RCC 7860 (cell line): Measurements from ENCODE around the gene ARHGEF7.

ENCODE experiments used
- DNase-seq: peaks from one replicate; pipeline ENCODE4 v3.0.0-alpha.2; 2015; ENCODE audit warnings: low spot score
- FAIRE-seq: peaks from 2 replicates; lab custom pipeline; 2012; peaks lifted over from hg19 to GRCh38; lab: Jason Lieb, UNC

Gene ARHGEF7

DNA sequence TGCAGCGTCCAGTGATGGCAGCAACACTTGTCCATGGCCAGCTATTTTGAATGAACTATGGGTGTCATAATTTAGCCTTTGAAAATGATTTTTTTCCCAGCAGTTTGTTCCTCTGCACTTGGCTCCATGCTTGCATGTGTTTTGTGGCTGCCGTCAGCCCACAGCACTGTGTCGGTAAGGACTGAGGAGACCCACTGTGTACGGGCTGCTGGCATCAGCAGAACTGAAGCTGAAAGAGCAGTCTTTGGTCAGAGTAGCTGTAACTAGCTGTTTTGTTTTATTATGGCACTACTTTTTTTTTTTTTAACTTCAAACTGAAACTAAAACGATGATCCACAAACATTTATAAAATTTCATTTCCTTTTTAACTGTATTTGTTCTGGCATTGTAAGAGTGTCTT lies 155.0 kb downstream of the ARHGEF7 start:
- no peak for FAIRE-seq
- no peak for DNase-seq

GRCh38 chr13:111270765-111271698 lies 155.9 kb downstream of the ARHGEF7 start:
- DNase-seq (no peak), FAIRE-seq (no peak)

DNA sequence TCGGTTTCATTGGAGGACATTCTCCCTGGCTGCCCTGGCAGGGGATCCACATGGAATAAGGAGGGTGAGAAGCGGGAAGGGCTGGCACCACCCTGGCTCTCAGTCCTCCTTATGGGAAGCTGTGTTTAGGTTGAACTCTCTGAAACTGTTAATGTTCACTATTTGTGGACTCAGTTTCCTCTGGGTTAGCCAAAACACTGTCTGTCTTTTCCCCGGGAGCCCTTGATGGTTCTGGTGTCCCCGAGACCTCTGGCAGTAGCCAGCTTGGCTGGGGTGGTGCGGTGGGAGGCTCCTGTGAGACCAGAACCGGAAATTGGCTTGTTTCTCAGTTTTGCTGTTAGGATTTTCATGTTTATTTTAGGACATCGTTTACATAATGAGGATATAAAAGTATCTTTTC lies 157.0 kb downstream of the ARHGEF7 start:
- DNase-seq (no peak), FAIRE-seq (no peak)

GRCh38 chr13:111275382-111275781 lies 160.3 kb downstream of the ARHGEF7 start:
- DNase-seq, result no peak
- FAIRE-seq, result no peak

DNA sequence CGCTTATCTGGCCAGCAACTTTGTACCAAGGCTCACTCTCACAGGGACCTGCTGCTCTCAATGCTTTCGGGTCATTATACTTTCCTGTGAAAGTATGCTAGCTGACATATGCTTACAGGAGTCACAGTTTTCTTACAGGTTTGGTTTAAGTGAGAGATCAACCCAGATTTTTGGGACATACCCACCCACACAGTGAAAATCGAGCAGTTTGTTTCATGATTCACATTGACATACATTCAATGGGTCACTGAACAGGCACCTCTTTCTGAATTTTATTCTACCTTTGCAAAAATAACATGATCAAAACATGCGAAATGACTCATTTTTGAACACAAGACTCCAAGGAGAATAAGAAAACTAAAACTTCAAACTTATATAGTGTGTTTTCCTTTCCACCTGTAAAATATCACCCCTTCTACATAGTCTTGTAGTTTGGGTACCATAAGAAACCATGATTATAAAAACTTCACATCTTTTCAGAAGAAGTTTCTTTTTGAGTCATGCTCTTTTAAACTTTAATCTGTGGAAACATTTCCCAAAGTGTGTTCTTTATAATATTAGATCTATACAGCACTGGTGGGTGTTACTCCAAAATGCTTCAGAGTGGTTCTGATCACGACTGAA lies 161.0 kb downstream of the ARHGEF7 start:
- FAIRE-seq, result no peak
- no peak for DNase-seq

- no peak for FAIRE-seq
- DNase-seq, result no peak
These were observed 163.1 kb downstream of the ARHGEF7 start for GRCh38 chr13:111278258-111278657.

DNA sequence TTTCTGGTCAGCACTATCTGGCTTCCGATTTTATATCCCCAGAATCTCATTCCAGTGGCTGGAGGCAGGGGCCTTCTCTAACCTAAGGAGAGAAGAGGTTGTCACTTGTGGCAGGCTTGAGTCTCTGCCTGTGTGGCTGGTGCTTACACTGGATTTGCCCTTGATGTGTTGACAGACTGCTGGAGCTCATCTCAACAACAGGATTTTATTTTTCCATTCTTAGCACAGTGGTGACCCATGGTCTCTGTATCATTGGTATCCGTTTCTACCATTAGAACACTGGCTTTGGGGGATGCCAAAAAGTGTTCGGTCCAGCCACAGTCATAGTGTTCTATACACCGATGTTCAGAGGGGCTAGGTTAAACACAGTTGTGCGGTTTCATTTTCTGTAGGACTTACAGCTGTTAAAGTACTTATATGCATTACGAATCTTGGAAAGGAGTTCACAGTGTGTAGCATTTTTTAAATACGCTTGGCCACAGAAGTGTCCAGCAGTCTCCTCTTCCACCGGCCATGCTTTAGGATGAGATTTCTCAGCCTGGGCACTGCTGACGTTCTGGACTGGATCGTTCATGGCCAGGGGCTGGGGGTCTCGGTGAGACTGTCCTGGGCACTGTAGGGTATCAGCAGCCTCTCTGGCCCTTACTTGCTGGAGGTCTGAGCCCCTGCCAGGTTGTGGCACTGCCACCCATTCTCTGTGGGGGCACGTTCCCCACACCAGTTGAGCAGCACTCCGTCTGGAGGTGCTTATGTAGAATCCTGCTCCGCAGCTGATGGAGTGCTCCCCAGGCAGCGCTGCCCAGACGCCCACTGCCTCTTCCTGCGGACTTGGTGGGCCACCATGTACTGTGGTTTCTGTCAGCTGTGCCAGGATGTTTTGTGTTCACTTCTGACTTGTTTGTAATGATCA lies 163.9 kb downstream of the ARHGEF7 start:
- FAIRE-seq, result no peak
- no peak for DNase-seq

- DNase-seq (no peak), FAIRE-seq (no peak)
These were observed 165.1 kb downstream of the ARHGEF7 start for GRCh38 chr13:111280226-111280625.

DNA sequence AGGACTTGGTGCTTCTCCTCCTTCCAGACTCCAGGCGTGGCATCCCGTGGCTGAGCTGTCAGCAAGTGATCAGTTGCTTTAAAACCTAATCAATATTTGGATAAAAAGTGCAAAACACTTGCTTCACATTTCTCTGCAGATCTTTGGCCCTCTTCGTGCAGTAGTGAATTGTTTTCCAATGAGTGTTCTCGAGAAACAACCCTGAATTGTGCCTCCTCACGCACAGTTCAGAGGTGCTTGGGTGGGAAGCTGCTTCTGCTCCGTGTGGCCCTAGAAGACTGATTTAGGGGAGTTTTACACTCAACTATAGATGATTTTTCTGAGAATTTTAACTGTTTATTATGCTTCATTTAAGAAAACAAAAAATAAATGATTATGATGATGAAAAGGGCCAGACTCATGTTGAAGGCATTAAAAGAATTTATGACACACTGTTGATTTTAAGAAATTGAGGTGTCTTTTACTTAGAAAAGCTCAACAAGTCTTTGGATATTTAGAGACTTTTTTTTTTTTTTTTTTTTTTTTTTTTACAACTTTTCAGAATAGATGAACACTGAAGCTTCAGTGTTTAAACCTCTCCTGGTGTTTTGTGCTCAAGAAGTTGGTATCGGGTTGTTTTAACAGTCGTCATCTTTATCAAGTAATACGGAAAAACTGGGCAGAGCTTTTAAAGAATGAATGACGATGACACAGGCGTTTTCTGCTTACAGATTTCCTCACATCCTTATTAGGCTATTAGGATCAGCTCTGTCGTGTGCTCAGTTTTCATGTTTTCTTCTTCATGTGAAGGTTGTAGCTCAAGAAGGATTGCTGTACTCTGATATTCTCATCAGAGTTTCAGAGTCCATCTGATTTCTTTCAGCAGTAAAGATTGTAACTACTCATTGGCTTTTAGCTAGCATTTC lies 165.8 kb downstream of the ARHGEF7 start:
- DNase-seq (no peak), FAIRE-seq (no peak)

- FAIRE-seq (no peak), DNase-seq (no peak)
These were observed 166.7 kb downstream of the ARHGEF7 start for GRCh38 chr13:111281751-111282311.

- no peak for DNase-seq
- no peak for FAIRE-seq
These were observed 167.3 kb downstream of the ARHGEF7 start for GRCh38 chr13:111282425-111282824.

DNA sequence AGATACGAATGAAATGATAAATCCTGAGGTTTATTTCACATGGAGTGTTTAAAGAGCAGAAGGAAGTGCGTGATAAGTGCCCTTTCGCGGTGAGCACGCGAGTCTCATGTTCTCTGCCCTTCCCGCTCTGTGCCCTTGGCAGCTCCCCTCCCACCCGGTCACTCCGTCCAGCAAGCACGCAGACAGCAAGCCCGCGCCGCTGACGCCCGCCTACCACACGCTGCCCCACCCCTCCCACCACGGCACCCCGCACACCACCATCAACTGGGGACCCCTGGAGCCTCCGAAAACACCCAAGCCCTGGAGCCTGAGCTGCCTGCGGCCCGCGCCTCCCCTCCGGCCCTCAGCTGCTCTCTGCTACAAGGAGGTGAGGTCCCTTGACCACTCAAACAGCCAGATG lies 167.9 kb downstream of the ARHGEF7 start:
- no peak for FAIRE-seq

GRCh38 chr13:111283457-111283856 lies 168.3 kb downstream of the ARHGEF7 start:
- no peak for FAIRE-seq

More for the DNA sequence above, 167.9 kb downstream of the ARHGEF7 start:
- no peak for DNase-seq

DNA sequence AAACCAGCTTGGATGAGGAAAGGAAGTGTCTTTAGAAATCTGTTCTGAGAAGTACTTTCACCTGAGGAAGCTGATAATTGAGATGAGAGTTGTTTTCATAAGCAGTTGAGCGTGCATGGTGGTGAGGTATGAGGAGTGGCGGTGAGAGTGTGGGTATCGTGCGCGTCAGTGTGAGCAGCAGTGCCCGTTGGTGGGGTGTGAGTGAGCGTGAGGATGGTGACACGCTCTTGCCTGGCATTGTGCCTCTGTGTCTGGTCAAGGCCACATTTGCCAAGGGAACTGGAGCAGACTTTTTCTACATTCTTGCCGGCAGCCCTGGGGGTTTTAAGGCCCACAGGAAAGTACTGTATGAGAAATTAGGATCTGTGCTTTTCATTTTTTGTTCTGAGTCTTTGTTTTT lies 168.9 kb downstream of the ARHGEF7 start:
- DNase-seq (no peak), FAIRE-seq (no peak)

More at GRCh38 chr13:111283457-111283856, 168.3 kb downstream of the ARHGEF7 start:
- no peak for DNase-seq

DNA sequence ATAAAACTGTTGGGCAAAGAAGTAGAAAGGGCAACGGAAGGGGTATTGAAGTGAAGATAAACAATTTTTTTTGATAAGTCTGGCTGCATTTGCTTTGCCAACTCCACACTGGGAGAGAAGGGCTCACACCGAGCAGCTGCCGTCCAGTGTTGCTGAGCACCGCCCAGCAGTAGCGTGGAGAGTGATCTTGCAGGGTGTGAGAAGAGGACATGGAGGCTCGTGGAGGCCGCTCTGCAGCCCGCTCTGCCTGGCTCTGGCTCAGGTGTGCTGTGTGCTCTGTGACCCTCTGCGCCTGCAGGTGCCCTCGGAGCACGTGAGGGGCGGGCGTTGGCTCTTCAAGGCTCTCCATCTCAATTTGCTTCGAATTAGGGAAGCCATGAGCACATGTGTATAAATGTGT lies 169.5 kb downstream of the ARHGEF7 start:
- DNase-seq (no peak), FAIRE-seq (no peak)

DNA sequence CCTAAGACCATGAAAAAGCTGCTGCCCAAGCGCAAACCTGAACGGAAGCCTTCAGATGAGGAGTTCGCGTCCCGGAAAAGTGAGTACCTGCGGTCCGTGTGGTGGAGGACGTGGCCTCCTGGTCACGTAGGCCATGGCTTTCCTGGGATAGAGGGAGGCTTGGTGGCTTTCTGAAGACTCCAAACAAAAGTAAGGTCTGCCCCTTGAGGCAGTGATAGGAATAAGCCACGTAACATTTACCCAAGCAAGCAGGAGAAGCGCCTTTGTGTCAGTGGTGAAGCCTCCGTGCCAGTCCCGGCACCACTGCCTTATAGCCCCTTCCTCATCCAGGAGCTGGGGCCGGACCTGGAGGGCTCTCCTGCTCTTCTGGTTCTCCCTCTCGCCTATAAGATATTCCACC lies 171.1 kb downstream of the ARHGEF7 start:
- FAIRE-seq, result no peak
- DNase-seq, result no peak

GRCh38 chr13:111286749-111287148 lies 171.6 kb downstream of the ARHGEF7 start:
- DNase-seq (no peak), FAIRE-seq (no peak)

DNA sequence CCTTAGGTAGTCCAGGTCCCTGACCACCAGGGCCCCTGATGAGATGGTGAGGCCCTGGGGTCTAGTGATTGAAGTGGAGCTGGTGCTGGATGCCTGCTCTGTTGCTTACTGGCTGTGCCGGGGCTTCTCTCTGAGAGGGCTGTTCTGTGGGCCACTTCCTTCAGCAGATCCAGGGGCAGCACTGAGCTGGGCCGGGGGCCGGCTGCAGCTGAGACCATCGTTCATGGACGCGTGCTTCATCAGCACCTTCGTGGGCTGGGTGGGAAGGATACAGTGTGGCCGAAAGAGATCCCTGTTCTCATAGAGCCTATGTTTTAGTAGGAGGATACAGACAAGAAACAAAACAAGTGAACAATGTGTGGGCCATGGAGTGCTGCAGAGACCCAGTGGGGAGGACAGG lies 172.1 kb downstream of the ARHGEF7 start:
- DNase-seq, result no peak

DNA sequence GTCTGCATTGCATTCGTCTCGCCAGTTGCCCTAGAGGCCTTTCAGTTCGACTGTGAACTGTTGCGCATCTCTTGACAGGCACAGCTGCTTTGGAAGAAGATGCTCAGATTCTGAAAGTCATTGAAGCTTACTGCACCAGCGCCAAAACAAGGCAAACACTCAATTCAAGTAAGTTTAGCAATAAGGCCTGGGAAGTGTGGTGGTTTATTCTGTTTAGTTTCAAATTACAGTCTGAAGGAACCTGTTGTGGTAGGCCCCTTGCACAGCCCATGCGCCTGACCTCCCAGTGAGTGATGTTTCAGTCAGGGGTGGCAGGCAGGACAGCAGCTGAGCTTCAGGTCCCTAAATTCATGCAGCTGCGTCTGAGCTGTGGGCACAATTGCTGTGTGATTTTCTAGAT lies 173.2 kb downstream of the ARHGEF7 start:
- FAIRE-seq (no peak), DNase-seq (no peak)

More for the DNA sequence above, 172.1 kb downstream of the ARHGEF7 start:
- FAIRE-seq, result no peak

DNA sequence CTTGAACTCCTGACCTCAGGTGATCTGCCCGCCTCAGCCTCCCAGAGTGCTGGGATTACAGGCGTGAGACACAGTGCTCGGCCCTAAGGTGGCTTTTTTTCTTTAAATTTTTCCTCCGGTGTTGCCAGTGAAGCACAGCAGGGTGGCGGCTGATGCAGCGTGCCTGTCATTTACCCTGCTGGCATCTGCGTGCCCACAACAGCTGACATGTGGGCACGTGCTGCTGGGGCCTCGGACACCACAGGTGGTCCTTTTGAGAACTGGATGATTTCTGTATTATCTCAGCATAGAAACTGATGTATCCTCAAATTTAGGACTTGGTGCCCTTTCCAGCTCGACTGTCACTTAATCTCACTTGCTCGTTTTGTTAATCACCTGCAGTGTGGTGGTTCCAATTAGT lies 174.1 kb downstream of the ARHGEF7 start:
- FAIRE-seq, result no peak
- no peak for DNase-seq
